Hypothalamus (tissue), 51 donors: ENCODE results near the gene PLS1.
"Not testable (repeated sequence)": the region's sequence is repeated elsewhere in the genome, so short reads cannot be mapped to it uniquely, and the experiment has no call there.

Experiments
- DNase-seq, 51 donors: peaks; one replicate each; lab custom pipeline; 2025; lab: John Stamatoyannopoulos, UW

The PLS1 gene

DNA sequence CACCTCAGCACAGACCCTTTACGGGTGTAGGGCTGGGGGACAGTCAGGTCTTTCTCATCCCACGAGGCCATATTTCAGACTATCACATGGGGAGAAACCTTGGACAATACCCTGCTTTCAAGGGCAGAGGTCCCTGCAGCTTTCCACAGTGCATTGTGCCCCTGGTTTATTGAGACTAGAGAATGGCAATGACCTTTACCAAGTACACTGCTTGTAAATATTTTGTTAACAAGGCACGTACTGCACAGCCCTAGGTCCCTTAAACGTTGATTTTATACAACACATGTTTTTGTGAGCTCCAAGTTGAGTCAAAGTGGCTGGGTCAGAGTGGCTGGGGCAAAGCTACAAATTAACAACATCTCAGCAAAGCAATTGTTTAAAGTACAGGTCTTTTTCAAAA, 156.4 kb downstream of the PLS1 start:
- not testable (repeated sequence) for DNase-seq

DNA sequence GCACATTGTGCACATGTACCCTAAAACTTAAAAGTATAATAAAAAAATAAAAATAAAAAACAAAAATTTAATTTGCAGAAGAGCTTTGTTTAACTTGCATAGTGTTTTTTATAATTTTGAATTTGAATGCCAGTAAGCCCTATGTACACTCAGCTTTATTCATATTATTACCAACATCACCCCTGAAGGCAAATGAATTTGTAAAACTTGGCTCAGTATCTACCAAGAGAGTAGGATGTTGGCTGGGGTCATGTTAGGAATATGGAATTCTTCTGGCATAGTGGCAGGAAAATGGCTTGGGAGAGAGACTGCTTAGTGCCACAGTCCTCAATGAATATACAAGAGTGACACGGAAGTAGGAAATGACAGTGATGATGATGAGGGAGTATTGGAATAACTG, 158.3 kb downstream of the PLS1 start:
- no peak for DNase-seq
